Measurements from ENCODE around the gene CCDC152.
"Not testable (repeated sequence)": the region's sequence is repeated elsewhere in the genome, so short reads cannot be mapped to it uniquely, and the experiment has no call there.

The CCDC152 gene

DNA sequence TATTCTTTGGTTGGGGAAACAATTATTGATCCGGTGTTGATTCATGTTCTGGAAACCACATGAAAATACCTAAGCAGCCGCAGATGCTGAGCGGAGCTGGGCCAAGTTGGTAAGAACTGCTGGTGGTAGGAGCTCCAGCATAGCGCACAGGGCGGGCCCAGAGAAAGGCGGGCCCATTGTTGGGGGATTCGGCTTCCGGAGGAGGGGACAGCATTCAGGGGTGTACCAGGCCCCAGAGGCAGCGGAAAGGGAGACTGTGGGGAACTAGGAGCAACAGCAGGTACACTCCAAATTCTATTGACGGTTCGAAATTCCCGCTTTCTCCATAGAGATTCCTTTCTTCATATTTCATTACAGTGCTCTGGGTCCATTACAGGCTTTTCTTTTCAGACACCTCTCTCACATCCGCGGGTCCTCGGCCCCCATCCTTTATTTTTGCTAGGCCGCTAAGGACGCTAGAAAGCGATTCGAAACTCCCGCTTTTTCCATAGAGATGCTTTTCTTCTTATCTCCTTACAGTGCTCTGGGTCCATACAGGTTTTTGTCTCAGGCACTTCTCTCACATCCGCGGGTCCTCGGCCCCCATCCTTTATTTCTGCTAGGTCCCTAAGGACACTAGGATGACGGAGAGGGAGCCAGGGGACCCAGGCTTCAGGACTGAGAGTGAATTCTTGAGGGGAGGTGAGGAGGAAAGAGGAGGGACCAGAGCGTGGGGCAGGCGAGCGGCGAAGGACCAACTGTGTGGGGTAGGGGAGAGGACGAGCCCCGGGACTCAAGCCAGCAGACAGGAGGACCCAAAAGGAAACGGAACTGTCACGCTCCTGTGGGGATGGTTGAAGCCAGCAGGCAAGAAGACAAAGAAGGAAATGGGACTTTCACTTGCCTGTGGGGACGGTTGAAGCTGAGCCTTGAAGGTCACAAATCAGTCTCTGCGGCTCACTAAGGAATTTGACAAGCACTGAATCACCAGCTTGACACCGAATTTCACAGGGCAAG is at the start of gene CCDC152:
Gene CCDC152 (plus strand): TSS at position 213 of the 996 bp plus-strand sequence. CDS start 2,304 bp downstream, outside the sequence.
- peak; percentile 54 for DNase-seq (ENCODE audit: low spot score)

GRCh38 chr5:42715785-42716184 is 40.8 kb upstream of the CCDC152 start:
- no peak for DNase-seq (ENCODE audit: low spot score)

DNA sequence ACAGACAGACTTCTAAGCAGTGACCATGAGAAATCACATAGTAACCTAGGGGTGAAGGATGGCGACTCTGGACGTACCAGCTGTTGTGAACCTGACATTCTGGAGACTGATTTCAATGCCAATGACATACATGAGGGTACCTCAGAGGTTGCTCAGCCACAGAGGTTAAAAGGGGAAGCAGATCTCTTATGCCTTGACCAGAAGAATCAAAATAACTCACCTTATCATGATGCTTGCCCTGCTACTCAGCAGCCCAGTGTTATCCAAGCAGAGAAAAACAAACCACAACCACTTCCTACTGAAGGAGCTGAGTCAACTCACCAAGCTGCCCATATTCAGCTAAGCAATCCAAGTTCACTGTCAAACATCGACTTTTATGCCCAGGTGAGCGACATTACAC is 38.0 kb upstream of the CCDC152 start:
- DNase-seq (ENCODE audit: low spot score), result no peak

GRCh38 chr5:42719034-42719433 is 37.6 kb upstream of the CCDC152 start:
- DNase-seq (ENCODE audit: low spot score), result no peak

DNA sequence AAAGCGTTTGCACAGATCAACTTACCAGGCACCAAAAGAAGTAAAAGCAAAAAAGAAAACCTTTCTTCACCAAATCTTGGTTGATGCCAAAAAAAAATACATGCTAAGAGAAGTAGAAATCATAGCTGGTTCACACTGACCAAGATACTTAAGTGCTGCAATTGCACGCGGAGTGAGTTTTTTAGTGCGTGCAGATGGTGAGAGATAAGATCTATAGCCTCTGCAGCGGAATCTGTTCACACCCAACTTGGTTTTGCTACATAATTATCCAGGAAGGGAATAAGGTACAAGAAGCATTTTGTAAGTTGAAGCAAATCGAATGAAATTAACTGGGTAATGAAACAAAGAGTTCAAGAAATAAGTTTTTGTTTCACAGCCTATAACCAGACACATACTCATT is 36.4 kb upstream of the CCDC152 start:
- DNase-seq (ENCODE audit: low spot score), result no peak

DNA sequence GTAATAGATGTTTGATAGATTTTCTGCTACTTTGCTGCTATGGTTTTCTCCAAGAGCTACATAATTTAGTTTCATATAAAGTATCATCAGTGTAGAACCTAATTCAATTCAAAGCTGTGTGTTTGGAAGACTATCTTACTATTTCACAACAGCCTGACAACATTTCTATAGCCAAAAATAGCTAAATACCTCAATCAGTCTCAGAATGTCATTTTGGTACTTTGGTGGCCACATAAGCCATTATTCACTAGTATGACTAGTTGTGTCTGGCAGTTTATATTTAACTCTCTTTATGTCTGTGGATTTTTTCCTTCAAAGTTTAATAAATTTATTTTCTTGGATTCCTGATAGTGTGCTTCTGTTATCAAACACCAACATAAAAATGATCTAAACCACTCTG is 35.1 kb upstream of the CCDC152 start:
- no peak for DNase-seq (ENCODE audit: low spot score)

GRCh38 chr5:42734531-42735058 is 22.0 kb upstream of the CCDC152 start:
- DNase-seq (ENCODE audit: low spot score), result not testable (repeated sequence)

DNA sequence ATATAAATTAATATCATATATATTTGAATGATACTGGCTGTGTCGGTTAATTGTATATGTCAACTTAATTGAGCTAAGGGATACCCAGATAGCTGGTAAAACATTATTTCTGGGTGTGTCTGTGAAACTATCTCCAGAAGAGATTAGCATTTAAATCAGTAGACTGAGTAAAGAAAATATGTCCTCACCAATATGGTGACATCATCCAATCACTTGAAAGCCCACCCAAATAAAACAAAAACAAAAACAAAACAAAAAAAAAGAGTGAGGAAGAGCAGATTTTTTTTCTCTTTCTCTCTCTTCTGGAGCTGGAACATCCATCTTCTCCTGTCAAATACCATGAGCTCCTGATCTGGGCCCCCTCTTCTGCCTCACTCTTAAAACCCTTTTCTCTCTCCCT is 15.7 kb upstream of the CCDC152 start:
- no peak for DNase-seq (ENCODE audit: low spot score)

- no peak for DNase-seq (ENCODE audit: low spot score)
These were observed 11.2 kb upstream of the CCDC152 start for GRCh38 chr5:42745426-42745825.

- DNase-seq (ENCODE audit: low spot score), result no peak
These were observed 10.8 kb upstream of the CCDC152 start for GRCh38 chr5:42745856-42746255.

DNA sequence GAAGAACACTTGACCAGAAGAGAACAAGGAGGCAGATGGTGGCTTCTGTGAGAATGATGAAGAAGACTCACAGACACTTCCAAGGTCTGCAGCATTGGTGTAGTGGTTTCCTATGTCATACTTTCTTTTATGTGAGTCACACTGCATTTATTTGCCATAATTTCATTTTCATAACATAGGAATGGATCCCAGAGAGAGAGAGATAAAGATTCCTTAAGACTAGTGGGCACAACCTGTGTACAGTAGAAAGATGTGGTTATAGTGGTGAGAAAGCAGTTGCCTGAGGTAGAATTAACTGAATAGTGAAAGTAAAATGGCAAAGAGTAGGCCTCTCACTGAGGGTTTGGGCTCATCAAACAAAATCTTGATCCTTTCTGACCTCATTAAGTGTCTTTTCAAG is 7.6 kb upstream of the CCDC152 start:
- DNase-seq (ENCODE audit: low spot score), result no peak

GRCh38 chr5:42750507-42750906 is 6.1 kb upstream of the CCDC152 start:
- no peak for DNase-seq (ENCODE audit: low spot score)

DNA sequence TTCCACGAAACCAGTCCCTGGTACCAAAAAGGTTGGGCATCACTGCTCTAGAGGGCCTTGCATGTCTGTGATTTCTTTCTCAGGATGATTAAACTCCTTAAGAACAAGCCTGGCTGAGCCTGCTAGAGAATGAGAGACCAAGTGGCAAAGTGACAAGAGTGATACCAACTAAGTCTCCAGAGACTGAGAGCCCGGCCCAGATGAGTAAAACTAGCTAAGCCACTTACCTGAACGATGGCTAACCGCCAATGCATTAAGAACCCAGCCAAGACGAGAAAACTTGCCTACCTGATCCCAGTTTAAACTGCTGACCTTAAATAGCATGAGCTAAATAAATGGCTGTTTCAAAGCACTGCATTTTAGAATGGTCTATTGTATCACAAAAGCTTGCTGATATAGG is 5.6 kb upstream of the CCDC152 start:
- no peak for DNase-seq (ENCODE audit: low spot score)

DNA sequence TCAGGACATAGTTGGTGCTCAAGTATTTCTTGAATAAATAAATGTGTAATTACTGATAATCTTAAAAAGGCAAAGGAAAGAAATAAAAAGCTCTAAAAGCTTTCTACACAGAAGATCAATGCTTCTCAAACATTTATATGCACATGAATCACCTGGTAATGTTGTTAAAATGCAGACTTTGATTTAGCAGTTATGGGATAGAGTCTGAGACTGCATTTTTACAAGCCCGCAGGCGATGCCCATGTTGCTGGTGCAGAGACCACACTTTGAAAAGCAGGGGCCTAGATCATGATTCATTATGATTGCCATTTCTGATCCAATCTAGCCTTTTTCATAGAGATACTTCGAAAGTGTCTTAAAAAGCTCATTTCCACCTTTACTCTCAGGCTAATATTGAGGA is 3.5 kb upstream of the CCDC152 start:
- DNase-seq (ENCODE audit: low spot score), result no peak

DNA sequence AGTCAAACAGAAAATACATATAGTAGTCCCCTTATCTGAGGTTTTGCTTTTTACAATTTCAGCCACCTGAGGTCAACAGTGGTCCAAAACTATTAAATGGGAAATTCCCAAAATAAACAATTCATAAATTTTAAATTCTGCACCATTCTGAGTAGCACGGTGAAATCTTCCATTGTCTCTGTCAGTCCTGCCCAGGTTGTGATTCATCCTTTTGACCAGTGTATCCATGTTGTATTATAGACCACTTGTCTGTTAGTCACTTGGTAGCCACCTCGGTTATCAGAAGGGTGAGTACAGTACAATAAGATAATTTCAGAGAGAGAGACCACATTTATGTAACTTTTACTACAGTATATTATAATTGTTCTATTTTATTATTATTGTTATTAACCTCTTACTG is 2.8 kb downstream of the CCDC152 start:
- no peak for DNase-seq (ENCODE audit: low spot score)

- DNase-seq (ENCODE audit: low spot score), result no peak
These were observed 3.8 kb downstream of the CCDC152 start for GRCh38 chr5:42760426-42760825.

DNA sequence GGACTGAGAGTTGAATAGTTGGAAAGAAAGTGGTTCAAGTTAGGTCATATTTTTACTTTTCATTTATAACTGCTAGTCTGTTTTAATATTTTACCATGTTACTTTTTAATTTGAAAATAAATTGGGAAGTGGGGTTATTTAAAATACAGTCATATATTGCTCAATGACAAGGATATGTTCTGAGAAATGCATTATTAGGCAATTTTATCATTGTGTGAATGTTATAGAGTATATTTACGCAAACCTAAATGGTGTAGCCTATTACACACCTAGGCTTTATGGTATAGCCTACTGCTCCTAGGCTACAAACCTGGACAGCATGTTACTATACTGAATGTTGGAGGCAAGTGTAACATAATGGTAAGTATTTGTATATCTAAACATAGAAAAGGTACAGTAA is 5.2 kb downstream of the CCDC152 start:
- no peak for DNase-seq (ENCODE audit: low spot score)

DNA sequence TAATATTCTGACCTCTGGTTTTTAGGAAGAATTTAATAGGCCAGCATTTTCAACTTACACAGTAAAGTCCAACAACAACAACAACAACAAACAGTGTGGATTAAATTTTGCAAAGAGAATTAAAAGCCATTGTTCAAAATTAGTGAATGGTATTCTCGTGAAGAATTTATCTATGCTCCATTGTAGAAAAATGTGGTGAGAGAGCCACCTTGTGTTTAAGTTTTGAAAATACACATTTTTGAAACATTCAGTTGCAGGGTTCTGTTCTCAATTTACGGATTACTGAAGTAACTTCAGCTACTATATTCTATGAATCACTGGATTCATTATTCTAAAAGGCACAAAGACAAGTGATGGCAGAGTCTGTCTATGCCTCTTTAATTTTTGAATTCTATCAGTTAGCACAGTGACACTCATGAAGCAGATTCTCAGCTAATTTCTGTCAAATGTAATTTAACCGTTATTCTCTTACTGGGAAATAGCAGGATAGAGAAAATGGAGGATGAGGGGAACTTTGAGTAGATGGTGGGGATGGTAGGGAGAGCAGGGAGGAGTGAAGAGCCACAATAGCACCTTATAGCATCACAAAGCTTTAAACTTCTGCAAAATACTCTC is 11.0 kb downstream of the CCDC152 start:
- peak; percentile 39 for DNase-seq (ENCODE audit: low spot score)

- DNase-seq (ENCODE audit: low spot score), result no peak
These were observed 11.5 kb downstream of the CCDC152 start for GRCh38 chr5:42768106-42768504.

- DNase-seq (ENCODE audit: low spot score), result no peak
These were observed 13.4 kb downstream of the CCDC152 start for GRCh38 chr5:42770003-42770402.

DNA sequence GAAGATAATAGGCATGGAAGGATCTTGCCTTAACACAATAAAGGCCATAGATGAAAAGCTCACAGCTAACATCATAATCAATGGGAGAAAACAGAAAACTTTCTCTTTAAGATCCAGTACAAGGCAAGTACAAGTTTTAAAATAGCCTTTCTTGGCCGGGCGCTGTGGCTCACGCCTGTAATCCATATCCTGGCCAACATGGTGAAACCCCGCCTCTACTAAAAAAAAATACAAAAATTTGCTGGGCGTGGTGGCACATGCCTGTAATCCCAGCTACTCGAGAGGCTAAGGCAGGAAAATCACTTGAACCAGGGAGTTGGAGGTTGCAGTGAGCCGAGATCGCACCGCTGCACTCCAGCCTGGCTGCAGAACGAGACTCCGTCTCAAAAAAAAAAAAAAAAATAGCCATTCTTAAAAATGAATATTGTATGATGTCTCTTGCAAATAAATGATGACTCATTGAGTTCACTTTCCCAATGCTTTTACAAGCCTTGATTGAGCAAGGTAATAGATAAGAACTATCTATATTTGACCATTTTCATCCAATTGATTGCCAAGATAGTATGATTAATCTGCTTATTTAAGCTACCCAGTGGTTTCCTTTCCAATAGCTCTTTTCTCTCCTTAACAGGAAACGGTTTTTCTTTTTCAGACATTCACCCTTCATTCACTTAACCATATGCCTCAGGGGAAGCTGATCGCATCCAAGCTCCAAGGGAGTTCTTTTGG is 15.8 kb downstream of the CCDC152 start:
- no peak for DNase-seq (ENCODE audit: low spot score)

DNA sequence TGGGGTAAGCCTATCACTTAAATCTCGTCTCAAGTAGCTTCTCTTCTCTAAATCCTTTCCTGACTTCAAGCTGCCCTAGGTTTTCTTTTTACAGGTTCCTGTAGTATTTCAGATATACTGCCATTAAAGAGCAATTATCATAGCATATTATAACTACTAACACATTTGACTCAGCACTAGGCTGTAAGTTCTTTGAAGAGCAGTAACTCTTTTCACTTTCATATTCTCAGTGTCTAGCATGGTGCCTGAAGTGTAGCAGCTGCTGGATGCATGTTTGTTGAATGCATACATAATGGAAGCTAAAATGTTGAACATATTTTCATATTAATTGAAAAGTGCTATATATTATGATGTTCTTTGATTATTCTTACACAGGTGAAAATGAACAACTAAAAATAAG is 22.5 kb downstream of the CCDC152 start:
- DNase-seq (ENCODE audit: low spot score), result no peak

Data from Ammon's horn (tissue), 1 donor.